ENCODE measurements around the gene IL6ST.
"Not testable (repeated sequence)": the region's sequence is repeated elsewhere in the genome, so short reads cannot be mapped to it uniquely, and the experiment has no call there.

GRCh38 chr5:56035394-56035793 is 40.6 kb upstream of the IL6ST start:
- TF ChIP-seq CTCF, EP300, POLR2A (IDR thresholded peaks at IDR 0.05): not testable (repeated sequence)
